Left ventricle myocardium superior (tissue), 1 donor: Measurements from ENCODE around the gene PXMP2. TPM values are rescaled to one million over a fixed set of nuclear protein-coding genes. Genes with fewer than 3 reads are reported as not detected.

Experiments
- ATAC-seq: fragments of 200-7000 bp; cut with Tn5 transposase; one replicate; pipeline ENCODE4 v1.9.1; 2020; ENCODE audit warnings: mild to moderate bottlenecking, moderate library complexity
- DNase-seq: peaks from one replicate; pipeline ENCODE4 v3.0.0-alpha.2; 2020
- intact Hi-C: fragments of 100-400 bp; cut with micrococcal nuclease; formaldehyde crosslinking; loops from one replicate; pipeline ENCODE4 v1.11.0; 2022
- total RNA-seq: library from RNA; stranded (reverse); fragmentation: NEBNext Ultra II Directional; extraction: Animal tissue kit (Norgen Biotek cat#: 25700); gene quantifications from one replicate; pipeline ENCODE4 v1.2.1, GENCODE V29; 2021
- donor health status: DM: no; HTN: yes; CAD: no; lungs with severe emphysema.

PXMP2 gene
- total RNA-seq, 1 donor from 2014 or later, result 75.1 TPM

DNA sequence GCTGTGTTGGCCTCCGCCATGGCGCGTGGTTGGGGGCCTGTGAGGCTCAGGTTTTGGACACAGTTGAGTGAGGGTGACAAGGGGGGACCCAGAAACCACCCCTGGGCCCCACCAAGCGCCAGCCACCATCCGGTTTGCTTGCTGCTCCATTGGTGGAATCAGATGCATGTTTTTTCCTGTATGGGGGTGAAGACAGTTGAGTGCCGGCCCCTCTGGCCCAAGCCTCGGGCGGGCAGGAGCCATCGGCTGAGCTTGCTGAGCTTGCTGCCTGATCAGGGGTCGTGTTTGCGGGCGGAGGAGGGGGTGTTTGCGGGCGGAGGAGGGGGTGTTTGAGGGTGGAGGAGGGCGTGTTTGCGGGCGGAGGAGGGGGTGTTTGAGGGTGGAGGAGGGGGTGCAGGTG is 29.6 kb downstream of the PXMP2 start:
- ATAC-seq, result no peak
- no peak for DNase-seq
- intact Hi-C loops, result no loop called here

DNA sequence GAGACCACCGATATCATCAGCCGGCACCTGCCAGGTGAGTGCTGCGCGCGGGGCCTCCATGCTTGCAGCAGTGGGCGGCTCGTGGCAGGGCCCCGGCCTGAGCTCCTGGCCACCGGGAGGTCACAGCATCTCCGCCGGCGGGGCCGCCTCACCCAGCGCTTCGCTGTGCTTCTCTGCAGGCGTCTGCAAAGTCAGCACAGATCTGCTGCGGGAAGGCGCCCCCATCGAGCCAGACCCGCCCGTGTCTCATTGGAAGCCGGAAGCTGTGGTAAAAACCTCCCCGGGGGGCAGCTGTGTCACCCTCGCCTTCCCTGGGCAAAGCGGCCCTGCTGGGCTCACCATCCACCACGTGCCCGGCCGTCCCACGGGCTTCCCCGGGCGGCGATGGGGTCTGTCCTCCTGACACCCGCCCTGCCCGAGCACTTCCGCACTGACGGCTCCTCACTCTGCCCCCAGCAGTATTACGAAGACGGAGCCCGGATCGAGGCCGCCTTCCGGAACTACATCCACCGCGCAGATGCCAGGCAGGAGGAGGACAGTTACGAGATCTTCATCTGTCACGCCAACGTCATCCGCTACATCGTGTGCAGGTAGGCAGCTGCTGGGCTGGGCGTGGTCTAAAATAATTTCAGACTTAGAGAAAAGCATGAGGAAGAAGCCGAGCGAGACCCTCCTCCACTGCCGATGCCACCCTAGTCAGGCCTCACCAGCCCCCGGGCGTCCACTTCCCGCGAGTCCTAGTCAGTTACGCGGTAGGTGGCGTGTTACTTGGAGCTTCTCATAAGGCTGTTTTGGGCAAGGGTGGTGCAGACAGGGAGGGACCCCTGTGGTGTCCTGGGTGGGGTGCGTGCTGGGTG is 30.4 kb downstream of the PXMP2 start:
- intact Hi-C loops, result no loop called here
- ATAC-seq, result no peak
- DNase-seq, result no peak

DNA sequence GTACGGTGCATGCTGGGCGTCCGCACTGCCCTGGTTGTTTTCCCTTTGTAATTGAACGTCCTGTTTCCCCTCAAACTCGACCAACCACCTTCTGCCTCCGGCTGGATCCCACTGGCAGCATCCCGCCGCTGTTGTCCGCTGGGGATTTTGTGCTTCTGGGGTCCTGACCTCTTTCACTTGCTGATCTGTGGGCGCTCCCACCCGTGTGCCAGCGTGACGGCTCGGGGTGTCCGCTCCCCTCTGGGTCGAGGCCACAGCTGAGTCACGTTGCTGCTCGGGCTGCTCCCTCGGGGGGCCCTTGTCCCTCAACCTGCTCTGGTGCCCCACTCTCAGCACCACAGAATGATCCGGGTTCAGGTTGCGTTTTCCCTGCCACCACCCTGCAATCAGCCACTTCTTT is 31.3 kb downstream of the PXMP2 start:
- ATAC-seq (no peak), DNase-seq (no peak)
- intact Hi-C loops, result no loop called here

DNA sequence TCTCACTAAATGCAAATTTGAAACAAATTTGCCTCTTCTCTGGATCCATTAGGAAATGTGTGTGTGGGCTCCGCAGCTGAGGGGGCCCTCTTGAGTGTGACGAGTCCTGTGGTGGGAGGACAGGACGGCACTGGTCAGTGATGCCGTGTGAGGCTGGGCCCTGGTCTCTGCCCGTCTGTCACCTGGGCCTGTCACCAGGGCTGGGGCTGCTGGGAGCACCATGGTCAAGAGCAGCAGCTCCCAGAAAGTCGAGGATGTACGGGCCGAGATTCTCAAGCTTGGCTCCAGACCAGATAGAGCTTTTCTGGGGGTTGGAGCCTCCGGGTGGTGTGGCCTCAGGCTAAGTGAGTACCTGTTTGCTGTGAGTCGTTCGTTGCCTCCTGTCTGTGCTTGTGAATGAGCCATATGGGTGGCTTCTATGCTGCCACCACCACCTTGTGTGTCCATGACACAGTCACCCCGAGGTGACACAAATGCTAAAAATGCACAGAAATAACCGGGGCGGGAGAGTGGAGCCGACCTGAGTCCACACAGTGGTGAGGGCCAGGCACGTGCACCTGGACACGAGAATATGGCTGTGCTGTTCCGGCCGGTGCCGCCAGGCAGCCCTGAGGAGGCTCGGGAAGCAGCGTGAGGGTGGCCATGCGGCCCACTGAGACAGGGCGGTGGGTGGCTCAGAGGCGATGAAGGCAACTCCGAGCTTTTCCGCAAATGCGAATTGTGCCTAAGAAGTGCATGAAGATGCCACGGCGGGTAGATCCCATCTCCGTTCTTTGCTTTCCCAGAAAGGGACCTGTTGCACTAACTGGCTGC is 32.0 kb downstream of the PXMP2 start:
- ATAC-seq (no peak), DNase-seq (no peak)
- intact Hi-C loops, result no loop called here

DNA sequence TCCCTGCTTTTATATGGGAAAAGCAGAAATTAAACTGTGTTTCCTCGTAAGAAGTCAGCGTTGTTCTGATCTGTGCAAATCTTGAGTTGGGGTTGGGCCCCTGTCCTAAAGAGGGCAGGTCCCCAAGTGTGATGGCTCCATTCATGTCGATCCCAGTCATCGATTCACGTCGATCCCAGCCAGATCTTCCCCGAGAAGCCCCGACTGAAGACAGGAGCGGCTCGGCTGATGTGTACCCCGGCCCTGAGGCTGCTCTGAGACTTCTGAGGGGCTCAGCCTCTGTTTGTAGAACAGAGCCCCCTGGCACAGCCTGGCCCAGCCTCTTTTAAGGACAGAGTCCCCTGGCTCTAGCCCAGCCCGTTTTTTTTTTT is 32.6 kb downstream of the PXMP2 start:
- intact Hi-C loops, result no loop called here
- DNase-seq, result no peak
- no peak for ATAC-seq

DNA sequence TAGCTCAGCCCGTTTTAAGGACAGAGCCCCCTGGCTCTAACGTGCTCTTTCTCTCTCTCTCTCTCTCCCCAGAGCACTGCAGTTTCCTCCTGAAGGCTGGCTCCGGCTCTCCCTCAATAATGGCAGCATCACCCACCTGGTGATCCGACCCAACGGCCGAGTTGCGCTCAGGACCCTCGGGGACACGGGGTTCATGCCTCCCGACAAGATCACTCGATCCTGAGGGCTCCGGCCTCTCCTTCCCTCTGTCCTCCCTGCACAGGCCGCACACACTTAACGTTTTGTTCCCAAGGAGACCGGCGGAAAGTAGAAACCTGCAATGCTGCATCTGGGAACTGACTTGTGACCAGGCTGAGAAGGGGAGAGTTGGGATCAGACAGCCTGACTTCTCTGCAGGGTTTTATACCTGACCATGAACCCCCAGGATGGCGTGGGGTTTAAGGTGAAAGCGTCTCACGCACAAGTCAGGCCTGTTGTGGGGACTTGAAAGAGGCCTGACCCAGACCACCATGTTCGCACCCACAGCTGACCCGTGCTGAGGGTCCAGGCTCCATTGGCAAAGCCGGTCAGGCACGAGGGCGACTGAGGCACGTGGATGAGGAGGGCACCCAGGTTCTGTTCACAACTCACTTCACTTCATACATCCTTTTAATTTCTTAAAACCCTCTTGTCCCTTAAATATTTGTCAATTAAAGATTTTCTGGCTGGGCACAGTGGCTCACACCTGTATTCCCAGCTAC is 33.4 kb downstream of the PXMP2 start:
- DNase-seq (no peak), ATAC-seq (no peak)
- intact Hi-C loops, result no loop called here

DNA sequence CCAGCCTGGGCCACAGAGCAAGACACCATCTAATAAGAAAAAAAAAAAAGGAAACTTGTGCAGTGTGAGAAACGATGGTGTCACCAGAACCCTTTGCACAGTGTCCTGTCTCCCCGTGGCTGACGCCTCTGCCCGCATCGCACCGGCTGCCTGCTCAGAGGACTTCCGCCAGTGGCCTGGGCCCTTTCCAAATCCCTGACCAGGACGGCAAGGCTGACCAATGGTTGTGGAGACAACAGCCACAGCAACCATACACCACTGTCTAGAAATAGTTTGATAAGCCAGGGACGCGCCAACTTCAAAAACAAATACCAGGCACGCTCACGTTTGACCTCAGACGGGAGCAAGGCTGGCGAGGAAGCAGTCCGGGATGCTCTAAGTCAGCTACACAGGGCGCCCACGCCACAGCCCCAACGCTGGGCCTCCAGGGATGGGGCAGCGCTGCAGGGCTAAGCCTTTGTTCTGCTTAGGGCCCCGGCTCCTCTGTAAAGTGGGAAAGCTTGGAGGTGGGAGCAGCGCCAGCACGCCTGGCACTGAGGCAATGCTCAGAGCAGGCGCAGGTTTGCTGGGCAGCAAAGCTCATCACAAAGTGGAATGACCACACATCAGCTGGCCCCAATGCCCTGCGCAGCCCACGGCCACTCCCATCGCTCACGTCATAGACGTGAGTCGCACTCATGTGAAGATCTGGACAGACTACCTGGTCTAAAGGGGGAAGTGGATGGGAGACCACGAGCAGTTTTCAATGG is 35.8 kb downstream of the PXMP2 start:
- ATAC-seq (peak; percentile 82), DNase-seq (peak; percentile 75)
- intact Hi-C loops, result no loop called here

DNA sequence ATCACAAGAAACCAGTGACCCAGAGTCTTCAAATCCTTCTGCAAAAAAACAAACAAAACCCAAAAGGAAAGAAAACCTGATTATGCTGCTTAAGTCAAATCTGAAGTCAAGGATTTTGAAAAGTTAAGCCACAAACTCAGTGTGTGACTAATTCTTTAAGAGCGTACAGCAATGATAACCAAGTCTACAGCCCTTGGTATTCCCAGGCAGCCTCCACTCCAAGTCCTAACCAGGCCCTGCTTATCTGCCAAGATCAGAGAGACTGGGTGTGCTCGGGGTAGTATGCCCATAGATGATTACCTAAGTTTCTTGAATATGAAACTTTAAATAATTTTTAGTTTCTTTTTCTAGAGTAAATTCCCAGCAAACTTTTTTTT is 36.4 kb downstream of the PXMP2 start:
- no peak for ATAC-seq
- no peak for DNase-seq
- intact Hi-C loops, result no loop called here

DNA sequence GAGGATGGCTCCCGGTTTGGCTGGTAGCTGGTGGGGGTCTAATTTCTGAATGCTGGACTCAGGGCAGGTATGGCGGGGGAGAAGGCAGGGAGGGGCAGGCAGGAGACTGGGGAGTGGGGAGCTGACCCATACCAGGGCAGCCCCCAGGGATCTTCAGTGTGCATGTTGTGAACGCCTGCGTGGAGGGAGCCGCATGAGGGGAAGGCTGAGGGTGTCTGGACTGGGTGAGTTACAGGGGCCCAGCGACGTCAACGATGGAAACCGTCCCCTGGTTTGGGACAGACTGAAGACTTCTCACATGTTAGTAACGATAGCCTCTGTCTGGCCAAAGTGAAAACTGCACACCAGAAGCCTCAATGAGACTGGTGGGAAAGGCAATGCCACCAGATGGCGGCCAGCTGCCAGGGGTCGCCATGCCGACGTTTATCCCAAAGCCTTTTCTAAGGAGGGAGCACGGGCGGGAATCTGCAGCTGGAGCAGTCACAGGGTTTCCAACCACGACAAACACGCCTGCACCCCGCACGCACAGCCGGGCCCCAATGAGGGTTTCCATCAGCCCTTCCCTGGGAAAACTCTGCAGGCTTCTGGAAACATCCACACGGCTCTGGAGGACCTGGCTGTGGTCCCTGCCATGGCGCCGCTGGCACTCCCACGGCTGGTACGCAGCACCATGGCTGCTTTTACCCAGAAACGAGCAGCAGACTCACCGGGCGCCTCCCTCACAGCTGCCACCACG is 37.3 kb downstream of the PXMP2 start:
- intact Hi-C loops, result no loop called here
- DNase-seq (peak; percentile 23), ATAC-seq (no peak)

DNA sequence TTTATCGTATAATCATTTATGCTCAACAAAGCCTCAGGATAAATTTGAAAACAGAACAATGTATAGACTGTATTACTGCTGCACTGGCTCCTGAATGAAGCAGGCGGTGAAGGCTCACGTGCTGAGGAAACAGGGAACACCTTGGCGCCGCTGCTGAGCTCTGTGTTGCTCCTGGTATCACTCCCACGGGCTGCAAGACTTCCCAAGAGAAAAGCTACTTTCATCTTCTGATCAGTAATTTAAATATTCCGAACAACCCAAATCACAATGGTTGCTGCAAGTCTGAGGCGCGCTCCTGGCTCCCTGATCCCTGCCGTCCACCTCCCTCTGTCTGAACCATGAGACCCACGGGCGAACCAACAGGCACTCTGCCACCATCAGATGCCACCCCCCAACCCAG is 39.0 kb downstream of the PXMP2 start:
- intact Hi-C loops, result no loop called here
- no peak for ATAC-seq
- no peak for DNase-seq

DNA sequence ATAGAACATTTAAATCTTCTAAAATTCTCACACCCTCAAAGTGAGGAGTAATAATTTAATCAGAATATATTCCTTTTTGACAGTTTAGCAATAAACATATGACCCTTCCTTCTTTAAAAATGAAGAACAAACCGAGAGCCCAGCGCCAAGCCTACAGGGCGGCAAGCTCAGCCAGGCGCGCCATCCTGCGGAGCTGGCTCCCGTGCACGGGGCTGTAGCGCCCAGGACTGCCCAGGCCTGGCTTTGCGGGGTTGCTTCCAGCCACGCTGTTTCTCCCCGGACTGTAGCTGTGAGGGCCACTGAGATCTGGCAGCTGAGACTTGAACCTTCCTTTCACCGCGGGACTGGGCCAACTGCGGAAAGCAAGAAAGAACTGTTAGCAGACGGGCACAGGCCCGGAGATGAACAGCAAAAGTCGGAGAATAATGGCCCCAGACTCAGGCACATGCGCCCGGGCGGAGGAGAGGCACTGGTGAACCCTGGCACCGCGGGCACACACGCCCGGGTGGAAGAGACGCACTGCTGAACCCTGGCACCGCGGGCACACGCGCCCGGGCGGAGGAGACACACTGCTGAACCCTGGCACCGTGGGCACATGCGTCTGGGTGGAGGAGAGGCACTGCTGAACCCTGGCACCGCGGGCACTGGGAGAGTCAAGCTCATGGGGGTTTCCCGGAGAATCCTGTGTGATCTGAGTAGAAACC is 39.9 kb downstream of the PXMP2 start:
- DNase-seq, result peak; percentile 25
- ATAC-seq, result no peak
- intact Hi-C loops, result no loop called here

DNA sequence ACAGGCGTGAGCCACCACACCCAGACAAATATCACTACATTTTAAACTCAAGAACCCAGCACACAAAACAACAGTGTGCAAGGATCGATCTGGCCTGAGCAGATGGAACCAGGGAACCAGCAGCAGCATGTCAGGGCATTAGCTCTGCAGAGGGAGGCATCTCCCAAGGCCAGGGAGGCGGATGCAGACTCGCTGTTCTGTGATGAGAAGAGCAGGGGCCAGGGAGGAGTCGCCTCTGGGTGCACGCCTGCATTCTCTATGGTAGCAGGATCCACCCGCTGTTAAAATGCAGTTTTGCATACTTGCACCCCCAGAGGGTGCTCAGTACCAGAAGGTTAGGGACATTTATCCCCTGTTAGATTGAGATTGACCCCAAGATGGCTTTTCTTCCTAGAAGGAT is 41.1 kb downstream of the PXMP2 start:
- DNase-seq, result peak; percentile 7
- intact Hi-C loops, result no loop called here
- no peak for ATAC-seq

DNA sequence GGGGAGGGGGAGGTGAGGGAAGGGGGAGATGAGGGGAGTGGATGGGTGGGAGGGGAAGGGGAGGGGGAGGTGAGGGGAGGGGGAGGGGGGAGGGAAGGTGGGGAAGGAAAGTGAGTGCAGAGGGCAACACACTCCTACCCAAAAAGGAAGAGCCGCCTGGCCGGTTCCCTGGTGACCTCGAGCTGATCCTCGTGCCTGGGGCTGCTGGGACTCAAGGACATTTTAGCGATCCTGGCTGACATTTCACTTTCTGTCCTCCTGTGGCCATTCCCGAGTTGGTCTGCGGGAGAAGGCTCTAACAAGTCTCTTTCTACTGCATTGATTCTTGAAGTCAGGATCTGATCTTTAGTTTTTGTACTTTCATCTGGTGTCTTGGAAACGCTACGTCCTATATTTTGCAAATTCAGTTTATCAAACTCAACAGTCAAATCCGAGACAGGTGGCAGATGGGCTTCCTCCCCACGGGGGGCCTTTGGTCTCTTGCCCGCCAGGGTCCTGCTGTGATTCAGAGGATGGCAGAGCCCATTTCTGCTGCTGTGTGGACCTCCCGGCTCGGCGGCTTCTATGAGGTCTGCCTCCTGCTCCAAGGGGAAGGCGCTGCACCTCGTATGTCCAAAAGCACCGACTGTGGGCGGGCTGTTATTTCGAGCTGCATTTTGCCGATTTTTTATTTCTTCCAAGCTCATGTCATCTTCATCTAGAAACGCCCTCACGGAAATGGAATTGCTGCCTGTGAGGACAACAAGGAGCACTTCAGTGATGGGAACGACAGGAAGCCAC is 42.3 kb downstream of the PXMP2 start:
- DNase-seq, result peak; percentile 30
- intact Hi-C loops, result no loop called here
- no peak for ATAC-seq

DNA sequence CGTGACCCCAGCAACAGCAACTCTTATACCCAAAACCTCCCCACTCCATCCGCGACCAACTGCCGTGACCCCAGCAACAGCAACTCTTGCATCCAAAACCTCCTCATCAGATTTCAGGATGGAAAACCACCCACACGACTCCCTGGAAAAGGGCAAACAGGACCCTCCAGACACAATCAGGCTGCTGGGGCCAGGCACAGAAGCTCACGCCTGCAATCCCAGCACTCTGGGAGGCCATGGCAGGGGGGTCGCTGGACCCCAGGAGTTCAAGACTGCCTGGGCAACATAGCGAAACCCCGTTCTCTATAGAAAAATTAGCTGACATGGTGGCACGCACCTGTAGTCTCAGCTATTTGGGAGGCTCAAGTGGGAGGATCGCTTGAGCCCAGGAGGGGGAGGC is 43.0 kb downstream of the PXMP2 start:
- ATAC-seq (no peak), DNase-seq (peak; percentile 7)
- intact Hi-C loops, result no loop called here

DNA sequence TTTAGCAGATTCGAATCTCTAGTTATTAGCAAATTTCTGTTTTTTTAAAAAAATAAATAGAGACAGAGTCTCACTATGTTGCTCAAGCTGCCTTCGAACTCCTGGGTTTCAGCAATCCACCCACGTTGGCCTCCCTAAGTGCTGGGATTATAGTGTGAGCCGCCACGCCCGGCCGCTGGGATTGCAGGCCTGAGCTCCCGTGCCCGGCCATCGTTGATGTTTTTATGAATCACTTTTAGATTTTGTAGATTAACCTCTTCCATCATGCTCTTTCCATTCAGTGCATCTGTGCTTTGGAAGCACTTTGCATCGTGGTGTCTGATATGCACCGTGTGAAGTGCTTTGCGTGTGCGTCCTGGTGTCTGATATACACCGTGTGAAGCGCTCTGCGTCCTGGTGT is 44.2 kb downstream of the PXMP2 start:
- intact Hi-C loops, result no loop called here

DNA sequence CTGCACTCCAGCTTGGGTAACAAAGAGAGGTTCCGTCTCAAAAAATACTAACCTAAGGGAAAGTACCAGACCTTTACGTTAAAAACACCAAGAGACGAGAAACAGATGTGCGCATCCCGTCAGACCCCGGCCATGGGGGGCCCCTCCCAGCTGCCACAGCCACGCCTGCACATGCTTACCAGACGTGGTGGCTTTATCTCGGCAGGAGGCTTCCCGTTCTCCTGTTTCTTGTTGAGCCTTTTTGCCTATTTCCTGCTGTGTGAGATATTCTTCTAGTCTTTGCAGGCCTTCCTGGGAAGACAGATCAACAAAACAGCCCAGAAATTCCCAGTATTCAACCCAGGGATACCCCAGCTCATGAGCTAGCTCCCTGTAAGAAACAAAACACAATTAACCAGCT is 46.8 kb downstream of the PXMP2 start:
- intact Hi-C loops, result no loop called here
- DNase-seq, result peak; percentile 1
- no peak for ATAC-seq

More for the DNA sequence above, 44.2 kb downstream of the PXMP2 start:
- no peak for DNase-seq
- no peak for ATAC-seq

DNA sequence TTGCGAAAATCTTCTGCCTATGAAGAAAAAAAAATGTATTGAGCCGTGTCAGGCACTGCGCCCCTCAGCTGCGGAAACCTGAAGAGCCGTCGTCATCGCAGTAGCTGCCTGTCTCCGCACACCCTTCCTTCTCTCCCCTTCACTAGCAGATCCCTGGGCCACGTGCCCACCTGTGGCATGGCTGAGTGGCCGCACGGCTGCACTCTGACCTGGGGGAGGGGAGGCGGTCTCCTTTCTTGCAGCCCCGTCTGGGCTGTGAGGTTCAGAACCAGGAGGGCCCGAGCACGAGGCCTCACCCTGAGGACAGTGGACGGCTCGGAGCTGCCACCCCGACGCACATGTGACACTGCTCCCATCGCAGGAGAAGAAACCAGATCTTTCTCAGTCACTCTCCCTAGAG is 48.1 kb downstream of the PXMP2 start:
- ATAC-seq (no peak), DNase-seq (peak; percentile 25)
- intact Hi-C loops, result no loop called here
